Measurements from ENCODE around the gene LRRD1. TPM values are rescaled to one million over a fixed set of nuclear protein-coding genes. Genes with fewer than 3 reads are reported as not detected.

Gene LRRD1
- total RNA-seq, 2 experiments from 2014 or later: not detected

DNA sequence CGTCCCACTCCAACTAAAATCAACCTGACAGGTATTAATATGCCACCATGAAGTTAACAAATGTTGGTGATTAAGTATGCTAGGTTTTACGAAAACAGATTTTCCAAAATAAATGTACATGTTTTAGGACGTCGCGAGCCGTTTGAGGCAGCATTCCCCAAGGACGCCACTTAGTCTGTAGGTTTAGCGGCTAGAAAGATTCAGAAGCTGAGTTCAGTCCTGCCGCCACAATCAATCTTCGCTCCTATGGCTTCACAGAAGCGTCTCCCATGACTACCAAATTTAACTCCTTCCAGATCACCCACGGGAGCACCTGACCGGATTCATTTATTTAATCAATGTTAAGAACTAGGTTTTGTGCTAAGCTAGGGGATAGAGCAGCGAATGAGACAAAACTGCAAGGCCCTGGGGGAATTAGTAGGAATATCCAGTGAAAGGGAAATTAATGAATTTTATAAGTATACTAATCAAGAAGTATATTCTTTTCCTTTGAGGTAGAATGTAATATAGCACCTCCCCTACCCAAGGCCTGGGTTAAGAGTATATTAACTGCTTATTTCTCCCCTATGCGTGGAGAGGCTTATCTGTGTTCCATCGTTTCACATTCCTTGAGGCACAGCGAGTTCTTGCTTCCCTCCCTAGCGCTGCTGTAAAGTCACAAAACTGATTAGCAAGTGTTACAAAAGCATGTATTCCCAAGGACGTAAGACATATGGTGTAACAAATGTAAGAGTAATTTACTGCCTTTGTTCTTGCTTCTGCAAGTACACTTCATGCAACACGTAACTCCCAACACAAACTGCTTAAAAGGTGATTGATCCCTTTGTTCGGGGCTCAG is 43.7 kb downstream of the LRRD1 start:
- peak overlapping the region; percentile 99 for H3K27ac Mint-ChIP-seq
- intact Hi-C loops (cut with micrococcal nuclease): loop anchor here (10.0 kb wide), 1 partner anchor 700 kb away; the partner anchor contains the start of gene CDK6
- CTCF ChIA-PET: interaction anchor here (1.1 kb wide), 1 partner anchor 26 kb away, joined by 3 read pairs; no protein-coding TSS in a partner anchor

GRCh38 chr7:92134271-92135051 is 44.5 kb downstream of the LRRD1 start, which contains the start of gene CYP51A1:
CYP51A1 (minus strand) TSS chr7:92134477; CDS start chr7:92134364, 113 bp downstream.
- peaks cover 24% of the 10 kb centered on the region for H3K36me3 Mint-ChIP-seq (ENCODE audit: low read depth)
- intact Hi-C loops (cut with micrococcal nuclease): loop anchor here (1.0 to 10.0 kb wide), 13 partner anchors 45 to 1788 kb away; partner anchors contain the start of genes AKAP9, ANKIB1, CDK6 and GATAD1
- peaks cover 36% of the 10 kb centered on the region for H3K4me1 Mint-ChIP-seq (ENCODE audit: low read depth)
- peak within 1 kb of the TSS; percentile 99 for H3K27ac Mint-ChIP-seq
- no peaks in the 10 kb centered on the region for H3K27me3 Mint-ChIP-seq (ENCODE audit: low read depth)
- H3K9me3 Mint-ChIP-seq: no peaks in the 10 kb centered on the region
- H3K4me3 Mint-ChIP-seq: peak within 1 kb of the TSS; percentile 96
- DNase-seq: peak; percentile 93
- CTCF ChIA-PET: interaction anchor here (0.6 to 2.5 kb wide), 3 partner anchors 10 to 290 kb away, joined by 3 to 9 read pairs (median 3); no protein-coding TSS in a partner anchor

More for the DNA sequence above, 43.7 kb downstream of the LRRD1 start:
- H3K36me3 Mint-ChIP-seq (ENCODE audit: low read depth): peaks cover 19% of the 10 kb centered on the region
- peak overlapping the region; percentile 96 for H3K4me3 Mint-ChIP-seq
- peaks cover 32% of the 10 kb centered on the region for H3K4me1 Mint-ChIP-seq (ENCODE audit: low read depth)
- H3K27me3 Mint-ChIP-seq (ENCODE audit: low read depth): no peaks in the 10 kb centered on the region
- no peaks in the 10 kb centered on the region for H3K9me3 Mint-ChIP-seq
- peak; percentile 33 for DNase-seq

- peak; percentile 66 for DNase-seq
- Mint-ChIP-seq H3K36me3 (ENCODE audit: low read depth) (peaks cover 25% of the 10 kb centered on the region), H3K27me3 (ENCODE audit: low read depth) (no peaks in the 10 kb centered on the region), H3K27ac (peak overlapping the region; percentile 99), H3K4me3 (peak overlapping the region; percentile 96), H3K9me3 (no peaks in the 10 kb centered on the region), H3K4me1 (ENCODE audit: low read depth) (peaks cover 36% of the 10 kb centered on the region)
- intact Hi-C loops (cut with micrococcal nuclease): loop anchor here (1.0 to 10.0 kb wide), 13 partner anchors 45 to 1788 kb away; partner anchors contain the start of genes AKAP9, ANKIB1, CDK6 and GATAD1
- CTCF ChIA-PET: interaction anchor here (1.1 to 2.5 kb wide), 3 partner anchors 9 to 313 kb away, joined by 3 to 9 read pairs (median 6); partner anchors contain the start of gene GATAD1
Measured at GRCh38 chr7:92133737-92134270, 45.1 kb downstream of the LRRD1 start.

DNA sequence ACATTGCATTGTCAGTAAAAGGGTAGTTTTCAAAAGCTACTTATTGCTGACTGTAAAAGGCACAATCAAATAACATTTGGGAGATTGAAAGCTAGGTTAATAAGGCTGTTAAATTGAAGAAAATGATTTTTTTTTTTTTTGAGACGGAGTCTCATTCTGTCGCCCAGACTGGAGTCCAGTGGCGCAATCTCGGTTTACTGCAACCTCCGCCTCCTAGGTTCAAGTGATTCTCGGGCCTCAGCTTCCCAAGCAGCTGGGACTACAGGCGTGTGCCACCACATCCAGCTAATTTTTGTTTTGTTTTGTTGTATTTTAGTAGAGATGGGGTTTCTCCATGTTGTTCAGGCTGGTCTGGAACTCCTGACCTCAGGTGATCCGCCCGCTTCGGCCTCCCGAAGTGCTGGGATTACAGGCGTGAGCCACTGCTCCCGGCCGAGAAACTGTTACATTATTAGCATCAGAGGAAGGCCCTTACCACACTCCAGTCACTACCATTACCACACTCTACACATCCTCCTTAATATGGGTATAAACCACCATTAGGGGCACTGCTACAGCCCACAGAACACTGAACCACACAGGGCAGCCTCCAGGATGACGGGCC is 45.7 kb downstream of the LRRD1 start:
- no peak for DNase-seq
- intact Hi-C loops (cut with micrococcal nuclease): loop anchor here (5.0 to 10.0 kb wide), 2 partner anchors 454 to 702 kb away; partner anchors contain the start of gene CDK6
- CTCF ChIA-PET: interaction anchor here (0.6 to 2.5 kb wide), 10 partner anchors 9 to 314 kb away, joined by 3 to 9 read pairs (median 3); partner anchors contain the start of genes GATAD1 and LRRD1
- H3K4me1 Mint-ChIP-seq (ENCODE audit: low read depth): peaks cover 36% of the 10 kb centered on the region
- H3K9me3 Mint-ChIP-seq: no peaks in the 10 kb centered on the region
- H3K4me3 Mint-ChIP-seq: peak overlapping the region; percentile 96
- H3K36me3 Mint-ChIP-seq (ENCODE audit: low read depth): peaks cover 27% of the 10 kb centered on the region
- no peaks in the 10 kb centered on the region for H3K27me3 Mint-ChIP-seq (ENCODE audit: low read depth)
- H3K27ac Mint-ChIP-seq: peak overlapping the region; percentile 99

DNA sequence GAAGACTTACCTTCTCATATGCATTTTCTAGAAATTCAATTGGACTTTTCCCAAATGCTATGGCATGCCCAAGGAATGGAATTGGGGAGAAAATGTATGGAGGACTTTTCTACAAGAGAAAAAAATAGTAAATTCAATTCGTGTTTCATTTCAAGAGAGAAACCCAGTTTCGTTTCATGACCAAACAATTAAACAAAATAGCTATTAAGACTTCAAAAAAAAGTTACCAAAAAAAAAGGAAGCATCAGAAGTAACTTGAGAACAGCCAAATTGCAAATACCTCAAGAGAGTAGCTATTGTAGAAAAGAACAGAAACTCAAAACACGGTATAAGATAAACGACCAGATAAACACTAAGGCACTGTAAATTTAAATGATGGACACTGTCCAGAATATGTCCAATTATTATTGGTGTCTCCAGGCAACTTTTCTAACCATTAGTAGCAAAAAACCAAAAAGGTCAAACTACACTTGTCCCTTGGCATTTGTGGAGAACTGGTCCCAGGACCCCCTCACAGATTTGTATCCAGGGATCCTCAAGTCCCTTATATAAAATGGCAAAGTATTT is 47.1 kb downstream of the LRRD1 start:
- peaks cover 30% of the 10 kb centered on the region for H3K36me3 Mint-ChIP-seq (ENCODE audit: low read depth)
- peaks cover 36% of the 10 kb centered on the region for H3K4me1 Mint-ChIP-seq (ENCODE audit: low read depth)
- no peak overlapping the region for H3K4me3 Mint-ChIP-seq
- H3K9me3 Mint-ChIP-seq: no peaks in the 10 kb centered on the region
- intact Hi-C loops (cut with micrococcal nuclease): loop anchor here (5.0 to 10.0 kb wide), 2 partner anchors 455 to 703 kb away; partner anchors contain the start of gene CDK6
- no peak overlapping the region for H3K27ac Mint-ChIP-seq
- DNase-seq: no peak
- no peaks in the 10 kb centered on the region for H3K27me3 Mint-ChIP-seq (ENCODE audit: low read depth)
- CTCF ChIA-PET: interaction anchor here (0.7 to 1.6 kb wide), 4 partner anchors 11 to 315 kb away, joined by 3 to 6 read pairs (median 5); partner anchors contain the start of genes GATAD1 and LRRD1

DNA sequence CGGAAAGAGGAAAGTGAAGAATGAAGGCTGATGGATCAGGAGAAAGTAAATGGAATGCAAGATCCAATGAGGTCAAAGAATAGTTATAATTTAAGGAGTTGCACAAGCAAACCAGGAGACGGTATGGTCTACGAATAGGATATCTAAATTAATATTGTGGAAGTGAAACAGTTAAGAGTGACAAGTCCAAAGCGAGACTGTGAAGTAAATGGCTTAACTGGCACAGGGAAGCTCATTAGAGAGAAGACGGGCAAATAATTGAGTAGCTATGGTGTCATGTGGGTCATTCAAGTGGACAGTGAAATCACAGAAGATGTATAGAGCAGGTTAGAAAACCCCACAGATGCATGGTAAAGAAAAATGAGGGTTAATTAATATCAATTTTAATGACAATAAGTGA is 47.8 kb downstream of the LRRD1 start:
- Mint-ChIP-seq H3K9me3 (no peaks in the 10 kb centered on the region), H3K4me1 (ENCODE audit: low read depth) (peaks cover 37% of the 10 kb centered on the region), H3K27me3 (ENCODE audit: low read depth) (no peaks in the 10 kb centered on the region), H3K27ac (no peak overlapping the region), H3K4me3 (no peak overlapping the region), H3K36me3 (ENCODE audit: low read depth) (peaks cover 36% of the 10 kb centered on the region)
- intact Hi-C loops (cut with micrococcal nuclease): loop anchor here (5.0 to 10.0 kb wide), 2 partner anchors 456 to 704 kb away; partner anchors contain the start of gene CDK6
- DNase-seq: no peak
- CTCF ChIA-PET: interaction anchor here (0.7 kb wide), 1 partner anchor 107 kb away, joined by 6 read pairs; no protein-coding TSS in a partner anchor

DNA sequence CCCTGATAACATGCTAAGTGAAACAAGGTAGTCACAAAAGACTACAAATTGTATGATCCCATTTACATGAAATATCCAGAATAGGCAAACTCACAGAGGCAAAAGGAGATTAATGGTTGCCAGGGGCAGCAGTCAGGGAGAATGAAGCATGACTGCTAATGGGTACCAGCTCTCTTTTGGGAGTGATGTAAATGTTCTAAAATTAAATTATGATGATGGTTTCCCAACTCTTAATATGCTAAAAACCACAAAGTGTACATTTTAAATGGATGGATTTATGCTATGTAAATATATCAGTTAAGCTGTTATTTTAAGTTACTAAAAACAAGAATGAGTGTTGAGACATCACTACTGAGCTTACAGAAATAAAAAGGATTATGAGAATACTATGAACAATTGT is 57.3 kb downstream of the LRRD1 start:
- Mint-ChIP-seq H3K27ac (no peak overlapping the region), H3K36me3 (ENCODE audit: low read depth) (peaks cover 57% of the 10 kb centered on the region), H3K4me3 (no peak overlapping the region), H3K9me3 (no peaks in the 10 kb centered on the region), H3K4me1 (ENCODE audit: low read depth) (peaks cover 19% of the 10 kb centered on the region), H3K27me3 (ENCODE audit: low read depth) (no peaks in the 10 kb centered on the region)
- intact Hi-C loops (cut with micrococcal nuclease): no loop called here
- CTCF ChIA-PET: no interaction called here
- no peak for DNase-seq

DNA sequence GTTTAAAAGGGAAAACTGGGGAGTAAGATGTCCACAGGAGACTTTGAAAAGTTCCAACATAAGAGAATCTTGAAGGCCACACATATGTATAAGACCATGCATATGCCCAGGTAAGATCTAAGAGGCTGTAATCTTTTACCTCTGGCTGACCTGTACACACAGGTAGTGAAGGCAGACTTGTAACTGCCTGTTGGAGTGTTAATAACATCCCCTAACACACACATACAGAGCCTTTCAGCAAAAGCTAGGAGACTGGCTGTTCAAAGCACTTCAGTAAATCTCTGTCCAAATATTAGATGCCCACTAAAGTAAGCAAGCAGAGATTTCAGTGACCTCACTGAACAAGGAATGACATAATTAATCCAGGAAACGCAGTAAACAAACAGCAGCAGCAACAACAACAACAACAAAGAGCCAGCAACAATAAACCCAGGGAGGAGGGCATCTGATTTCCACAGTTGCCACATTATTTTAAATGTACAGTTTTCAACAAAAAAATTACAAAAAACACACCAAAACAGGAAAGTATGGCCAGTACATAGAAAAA is 59.7 kb downstream of the LRRD1 start:
- peaks cover 57% of the 10 kb centered on the region for H3K36me3 Mint-ChIP-seq (ENCODE audit: low read depth)
- CTCF ChIA-PET: interaction anchor here (1.0 kb wide), 1 partner anchor 58 kb away, joined by 3 read pairs; no protein-coding TSS in a partner anchor
- no peak overlapping the region for H3K27ac Mint-ChIP-seq

DNA sequence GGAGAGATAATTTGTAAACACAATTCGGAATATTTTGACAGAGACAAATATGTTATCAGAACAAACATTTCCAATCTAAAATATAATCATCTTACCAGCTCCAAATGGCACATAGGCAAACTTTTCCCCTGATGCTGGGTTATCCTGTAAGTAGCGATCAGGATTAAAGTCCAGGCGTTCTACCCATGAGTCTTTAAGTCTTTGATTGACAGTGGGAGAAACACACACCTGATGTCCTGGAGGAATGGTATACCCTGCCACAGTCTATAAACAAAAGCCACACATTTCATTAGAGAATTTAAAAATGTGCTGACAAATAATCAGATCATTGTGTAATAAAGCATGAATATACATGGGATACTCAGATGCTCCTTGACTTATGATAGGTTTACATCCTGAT is 62.0 kb downstream of the LRRD1 start:
- Mint-ChIP-seq H3K4me1 (ENCODE audit: low read depth) (peaks cover 10% of the 10 kb centered on the region), H3K27me3 (ENCODE audit: low read depth) (no peaks in the 10 kb centered on the region), H3K36me3 (ENCODE audit: low read depth) (peaks cover 41% of the 10 kb centered on the region), H3K27ac (no peak overlapping the region), H3K4me3 (no peak overlapping the region), H3K9me3 (no peaks in the 10 kb centered on the region)
- CTCF ChIA-PET: interaction anchor here (0.6 kb wide), 1 partner anchor 240 kb away, joined by 3 read pairs; no protein-coding TSS in a partner anchor
- DNase-seq: no peak
- intact Hi-C loops (cut with micrococcal nuclease): no loop called here

More for the DNA sequence above, 59.7 kb downstream of the LRRD1 start:
- H3K27me3 Mint-ChIP-seq (ENCODE audit: low read depth): no peaks in the 10 kb centered on the region
- H3K4me3 Mint-ChIP-seq: no peak overlapping the region
- H3K4me1 Mint-ChIP-seq (ENCODE audit: low read depth): peaks cover 17% of the 10 kb centered on the region
- no peaks in the 10 kb centered on the region for H3K9me3 Mint-ChIP-seq
- intact Hi-C loops (cut with micrococcal nuclease): no loop called here
- DNase-seq: no peak

GRCh38 chr7:92115821-92116220 is 63.1 kb downstream of the LRRD1 start:
- peaks cover 4% of the 10 kb centered on the region for H3K4me1 Mint-ChIP-seq (ENCODE audit: low read depth)
- no peaks in the 10 kb centered on the region for H3K27me3 Mint-ChIP-seq (ENCODE audit: low read depth)
- no peaks in the 10 kb centered on the region for H3K9me3 Mint-ChIP-seq
- H3K36me3 Mint-ChIP-seq (ENCODE audit: low read depth): peaks cover 31% of the 10 kb centered on the region
- no peak overlapping the region for H3K27ac Mint-ChIP-seq
- no peak overlapping the region for H3K4me3 Mint-ChIP-seq
- DNase-seq: no peak
- CTCF ChIA-PET: no interaction called here
- intact Hi-C loops (cut with micrococcal nuclease): no loop called here

DNA sequence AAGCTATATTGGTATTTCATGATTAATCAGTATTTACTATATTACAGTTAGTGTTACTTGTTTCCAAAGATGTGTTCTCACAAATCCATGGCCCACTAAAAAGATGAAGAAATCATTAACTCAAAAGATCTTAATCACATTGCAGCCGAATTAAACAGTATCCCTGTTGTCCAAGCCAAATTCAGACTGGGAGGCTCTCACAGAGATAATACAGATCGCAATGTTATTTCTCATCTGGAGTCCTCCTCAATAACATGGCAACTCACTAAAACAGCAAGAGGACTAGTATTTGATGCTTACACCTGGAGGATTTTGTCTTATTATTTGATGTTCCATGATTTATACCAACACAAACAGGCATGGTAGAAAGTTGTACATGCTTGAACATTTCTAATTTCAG is 68.1 kb downstream of the LRRD1 start:
- Mint-ChIP-seq H3K27ac (no peak overlapping the region), H3K36me3 (ENCODE audit: low read depth) (peaks cover 10% of the 10 kb centered on the region), H3K4me3 (no peak overlapping the region), H3K9me3 (no peaks in the 10 kb centered on the region), H3K4me1 (ENCODE audit: low read depth) (no peaks in the 10 kb centered on the region), H3K27me3 (ENCODE audit: low read depth) (no peaks in the 10 kb centered on the region)
- intact Hi-C loops (cut with micrococcal nuclease): no loop called here
- DNase-seq: no peak
- CTCF ChIA-PET: no interaction called here

All from activated naive CD4-positive, alpha-beta T cell treated with anti-CD3 and anti-CD28 coated beads for 36 hours (primary cell).